ENCODE data around the gene KLHL18. TPM values are rescaled to one million over a fixed set of nuclear protein-coding genes. Genes with fewer than 3 reads are reported as not detected.
"Not testable (repeated sequence)": the region's sequence is repeated elsewhere in the genome, so short reads cannot be mapped to it uniquely, and the experiment has no call there.

The KLHL18 gene
- total and polyA plus RNA-seq, 12 donors = 10.6 to 62.1 (median 28.3) TPM

DNA sequence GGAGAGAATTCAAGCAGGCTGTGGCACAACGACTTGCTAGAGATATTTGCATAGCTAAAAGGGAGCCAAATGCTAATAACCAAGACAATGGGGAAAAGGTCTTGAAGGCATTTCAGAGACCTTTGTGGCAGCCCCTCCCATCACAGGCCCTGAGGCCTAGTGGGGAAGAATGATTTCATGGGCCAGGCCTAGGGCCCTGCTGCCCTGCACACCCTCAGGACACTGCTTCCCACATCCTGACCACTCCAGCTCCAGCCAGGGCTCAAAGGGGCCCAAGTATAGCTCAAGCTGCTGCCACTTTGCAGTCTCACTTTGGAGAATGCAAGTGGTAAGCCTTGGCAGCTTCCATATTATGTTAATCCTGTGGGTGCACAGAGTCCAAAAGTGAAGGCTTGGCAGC lies 76.6 kb downstream of the KLHL18 start:
- Histone ChIP-seq H3K4me3 (no peak overlapping the region), H3K36me3 (replicated peaks in 1 of 2) (no peaks in the 10 kb centered on the region), H3K9me3 (replicated peaks in 1 of 3) (peaks cover 0 to 10% (median 0%) of the 10 kb centered on the region in 3 donors), H3K4me1 (replicated peaks in 1 of 2) (no peaks in the 10 kb centered on the region), H3K27ac (no peak overlapping the region), H3K27me3 (no peaks in the 10 kb centered on the region)
- no peak for DNase-seq
- intact Hi-C loops (cut with DNase I) = loop anchor here in 1 of 2 donors (10.0 kb wide), 1 partner anchor 645 kb away; the partner anchor contains the start of gene PRSS50
- WGBS, 4 donors = 78 to 88% (median 82%) methylated on average over 1 of the region's 1 CpG
- TF ChIP-seq, protein P1, sequence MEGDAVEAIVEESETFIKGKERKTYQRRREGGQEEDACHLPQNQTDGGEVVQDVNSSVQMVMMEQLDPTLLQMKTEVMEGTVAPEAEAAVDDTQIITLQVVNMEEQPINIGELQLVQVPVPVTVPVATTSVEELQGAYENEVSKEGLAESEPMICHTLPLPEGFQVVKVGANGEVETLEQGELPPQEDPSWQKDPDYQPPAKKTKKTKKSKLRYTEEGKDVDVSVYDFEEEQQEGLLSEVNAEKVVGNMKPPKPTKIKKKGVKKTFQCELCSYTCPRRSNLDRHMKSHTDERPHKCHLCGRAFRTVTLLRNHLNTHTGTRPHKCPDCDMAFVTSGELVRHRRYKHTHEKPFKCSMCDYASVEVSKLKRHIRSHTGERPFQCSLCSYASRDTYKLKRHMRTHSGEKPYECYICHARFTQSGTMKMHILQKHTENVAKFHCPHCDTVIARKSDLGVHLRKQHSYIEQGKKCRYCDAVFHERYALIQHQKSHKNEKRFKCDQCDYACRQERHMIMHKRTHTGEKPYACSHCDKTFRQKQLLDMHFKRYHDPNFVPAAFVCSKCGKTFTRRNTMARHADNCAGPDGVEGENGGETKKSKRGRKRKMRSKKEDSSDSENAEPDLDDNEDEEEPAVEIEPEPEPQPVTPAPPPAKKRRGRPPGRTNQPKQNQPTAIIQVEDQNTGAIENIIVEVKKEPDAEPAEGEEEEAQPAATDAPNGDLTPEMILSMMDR (IDR thresholded peaks at IDR 0.05) = no peak
- no peak for TF ChIP-seq POLR2A (IDR thresholded peaks at IDR 0.05)

GRCh38 chr3:47360110-47360517 lies 77.4 kb downstream of the KLHL18 start:
- 84 to 95% (median 91%) methylated on average over 4 of the region's 4 CpGs for WGBS, 4 donors
- H3K4me1 ChIP-seq (replicated peaks in 1 of 2); H3K27ac ChIP-seq; DNase-seq; H3K36me3 ChIP-seq (replicated peaks in 1 of 2); H3K27me3 ChIP-seq; H3K4me3 ChIP-seq; intact Hi-C loops (cut with DNase I): not testable (repeated sequence)
- peaks cover 0 to 10% (median 0%) of the 10 kb centered on the region in 3 donors for H3K9me3 ChIP-seq (replicated peaks in 1 of 3)

DNA sequence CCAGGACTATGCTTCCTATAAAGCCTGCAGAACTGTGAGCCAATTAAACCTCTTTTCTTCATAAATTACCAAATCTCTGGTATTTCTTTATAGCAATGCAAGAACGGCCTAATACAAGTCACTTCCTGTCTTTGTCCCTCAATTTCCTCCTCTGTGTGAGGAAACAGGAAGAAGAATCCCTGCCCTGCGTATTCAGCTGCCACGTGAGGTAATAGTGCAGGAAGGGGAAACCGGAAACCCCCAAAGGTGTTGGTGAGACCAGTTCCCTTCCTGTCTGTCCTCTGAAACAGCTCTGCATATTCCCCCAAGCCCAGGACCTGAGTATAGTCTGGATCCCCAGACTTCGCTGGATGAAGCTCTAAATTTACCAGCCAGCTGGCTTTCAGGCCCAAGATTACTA lies 80.0 kb downstream of the KLHL18 start:
- peak overlapping the region in 1 of 5 donors; percentile 50 for H3K27ac ChIP-seq
- TF ChIP-seq, protein P1 (IDR thresholded peaks at IDR 0.05) = no peak
- no peak for TF ChIP-seq POLR2A (IDR thresholded peaks at IDR 0.05)
- 68 to 79% (median 73%) methylated on average over 5 of the region's 5 CpGs for WGBS, 4 donors
- H3K9me3 ChIP-seq (replicated peaks in 1 of 3) = peaks cover 0 to 10% (median 0%) of the 10 kb centered on the region in 3 donors
- intact Hi-C loops (cut with DNase I) = no loop called here
- H3K4me3 ChIP-seq = no peak overlapping the region
- H3K36me3 ChIP-seq (replicated peaks in 1 of 2) = no peaks in the 10 kb centered on the region
- DNase-seq = peak in 1 of 7 donors; percentile 27
- peaks cover 0 to 13% of the 10 kb centered on the region in 2 donors for H3K4me1 ChIP-seq (replicated peaks in 1 of 2)
- no peaks in the 10 kb centered on the region for H3K27me3 ChIP-seq

DNA sequence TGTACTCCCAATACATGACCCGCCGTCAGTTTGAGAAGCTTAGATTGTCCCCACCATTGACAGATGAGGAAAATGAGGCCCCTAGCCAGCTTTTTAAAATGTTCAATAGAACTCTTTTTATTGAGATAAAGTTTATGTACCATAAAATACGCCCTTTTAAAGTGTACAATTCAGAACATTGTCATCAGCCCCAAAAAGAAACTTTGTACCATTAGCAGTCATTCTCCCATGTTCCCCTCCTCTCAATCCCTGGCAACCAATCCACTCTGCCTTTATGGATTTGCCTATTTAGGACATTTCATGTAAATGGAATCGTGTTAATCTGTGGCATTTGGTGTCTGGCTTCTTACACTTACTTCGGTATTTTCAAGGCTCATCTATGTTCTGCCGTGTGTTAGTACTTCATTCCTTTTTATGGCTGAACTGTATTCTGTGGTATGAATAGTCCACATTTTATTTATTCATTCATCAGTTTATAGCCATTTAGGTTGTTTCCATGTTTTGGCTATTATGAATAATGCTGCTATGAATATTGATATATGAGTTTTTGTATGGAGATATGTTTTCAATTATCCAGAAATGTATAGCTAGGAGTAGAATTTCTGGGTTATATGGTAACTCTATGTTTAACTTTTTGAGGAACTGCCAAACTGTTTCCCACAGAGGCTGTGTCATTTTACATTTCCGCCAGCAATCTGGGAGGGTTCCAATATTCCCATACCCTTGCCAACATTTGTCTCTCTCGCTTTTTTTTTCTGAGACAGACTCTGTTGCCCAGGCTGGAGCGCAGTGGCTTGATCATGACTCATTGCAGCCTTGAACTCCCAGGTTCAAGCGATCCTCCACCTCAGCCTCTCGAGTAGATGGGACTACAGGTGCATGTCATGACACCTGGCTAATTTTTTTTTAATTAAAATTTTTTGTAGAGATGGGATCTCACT lies 82.7 kb downstream of the KLHL18 start:
- WGBS, 4 donors = 51 to 57% (median 54%) methylated on average over 11 of the region's 11 CpGs
- DNase-seq = peak in 6 of 7 donors; percentile 45 to 67 (median 56)
- H3K27me3 ChIP-seq = no peaks in the 10 kb centered on the region
- TF ChIP-seq POLR2A (IDR thresholded peaks at IDR 0.05) = no peak
- TF ChIP-seq, protein P1 (IDR thresholded peaks at IDR 0.05) = no peak
- intact Hi-C loops (cut with DNase I) = no loop called here
- peaks cover 0 to 13% of the 10 kb centered on the region in 2 donors for H3K4me1 ChIP-seq (replicated peaks in 1 of 2)
- H3K27ac ChIP-seq = no peak overlapping the region
- peaks cover 0 to under 1% (median 0%) of the 10 kb centered on the region in 3 donors for H3K9me3 ChIP-seq (replicated peaks in 1 of 3)
- no peak overlapping the region for H3K4me3 ChIP-seq
- no peaks in the 10 kb centered on the region for H3K36me3 ChIP-seq (replicated peaks in 1 of 2)

Measured in adrenal gland (tissue), 12 donors.